Brain pericyte (primary cell): Measurements from ENCODE around the gene STXBP4.

ENCODE experiments used
- DNase-seq: peaks from one replicate; pipeline ENCODE4 v3.0.0-alpha.2; 2012; ENCODE audit warnings: low read depth, low spot score

STXBP4 gene

GRCh38 chr17:54971147-54971546 lies 2.6 kb downstream of the STXBP4 start:
- DNase-seq, result no peak

- no peak for DNase-seq
Observed at GRCh38 chr17:54971901-54972300, 3.3 kb downstream of the STXBP4 start.

- DNase-seq, result no peak
Observed at GRCh38 chr17:54972406-54973138, 4.0 kb downstream of the STXBP4 start.

- no peak for DNase-seq
Observed at GRCh38 chr17:54974759-54975158, 6.2 kb downstream of the STXBP4 start.

- DNase-seq, result no peak
Observed at GRCh38 chr17:54976316-54976715, 7.8 kb downstream of the STXBP4 start.

- no peak for DNase-seq
Observed at GRCh38 chr17:54977744-54978143, 9.2 kb downstream of the STXBP4 start.

- no peak for DNase-seq
Observed at GRCh38 chr17:54979657-54980056, 11.1 kb downstream of the STXBP4 start.

GRCh38 chr17:54980375-54980774 lies 11.8 kb downstream of the STXBP4 start:
- DNase-seq, result no peak

- DNase-seq, result peak; percentile 77
Observed at GRCh38 chr17:54982399-54982798, 13.8 kb downstream of the STXBP4 start.

GRCh38 chr17:54983260-54983659 lies 14.7 kb downstream of the STXBP4 start:
- no peak for DNase-seq

GRCh38 chr17:54985476-54985875 lies 16.9 kb downstream of the STXBP4 start:
- no peak for DNase-seq

- DNase-seq, result no peak
Observed at GRCh38 chr17:54990118-54990517, 21.6 kb downstream of the STXBP4 start.

GRCh38 chr17:54991567-54991966 lies 23.0 kb downstream of the STXBP4 start:
- DNase-seq, result no peak

- DNase-seq, result no peak
Observed at GRCh38 chr17:54992797-54993639, 24.5 kb downstream of the STXBP4 start.

- no peak for DNase-seq
Observed at GRCh38 chr17:54996441-54996840, 27.9 kb downstream of the STXBP4 start.

GRCh38 chr17:55002458-55002857 lies 33.9 kb downstream of the STXBP4 start:
- DNase-seq, result no peak

GRCh38 chr17:55004484-55004883 lies 35.9 kb downstream of the STXBP4 start:
- no peak for DNase-seq

- DNase-seq, result no peak
Observed at GRCh38 chr17:55005520-55005919, 37.0 kb downstream of the STXBP4 start.

- no peak for DNase-seq
Observed at GRCh38 chr17:55023626-55024025, 55.1 kb downstream of the STXBP4 start.

- DNase-seq, result no peak
Observed at GRCh38 chr17:55037828-55038227, 69.3 kb downstream of the STXBP4 start.

GRCh38 chr17:55038291-55038690 lies 69.7 kb downstream of the STXBP4 start:
- no peak for DNase-seq

GRCh38 chr17:55040611-55041010 lies 72.0 kb downstream of the STXBP4 start:
- no peak for DNase-seq

GRCh38 chr17:55053855-55054254 lies 85.3 kb downstream of the STXBP4 start:
- no peak for DNase-seq
